ENCODE data around the gene ZNF747.
"Not testable (repeated sequence)": the region's sequence is repeated elsewhere in the genome, so short reads cannot be mapped to it uniquely, and the experiment has no call there.

ZNF747 gene

GRCh38 chr16:30557957-30558788 lies 23.5 kb upstream of the ZNF747 start, which contains the start of gene ZNF764:
Gene ZNF764, minus strand, starts transcription at chr16:30558374. Its CDS starts 192 bp downstream, at chr16:30558182.
- DNase-seq (ENCODE audit: low read depth in 1 of 2, low spot score in 1 of 2) = peak; percentile 88 to 93

GRCh38 chr16:30557707-30557956 lies 23.0 kb upstream of the ZNF747 start:
- no peak for DNase-seq (ENCODE audit: low read depth in 1 of 2, low spot score in 1 of 2)

- no peak for DNase-seq (ENCODE audit: low read depth in 1 of 2, low spot score in 1 of 2)
Measured at GRCh38 chr16:30556125-30556473, 21.4 kb upstream of the ZNF747 start.

- DNase-seq (ENCODE audit: low read depth in 1 of 2, low spot score in 1 of 2) = no peak
Measured at GRCh38 chr16:30555315-30556124, 20.9 kb upstream of the ZNF747 start.

GRCh38 chr16:30554557-30555314 lies 20.1 kb upstream of the ZNF747 start:
- no peak for DNase-seq (ENCODE audit: low read depth in 1 of 2, low spot score in 1 of 2)

- no peak for DNase-seq (ENCODE audit: low read depth in 1 of 2, low spot score in 1 of 2)
Measured at GRCh38 chr16:30553393-30553899, 18.8 kb upstream of the ZNF747 start.

- no peak for DNase-seq (ENCODE audit: low read depth in 1 of 2, low spot score in 1 of 2)
Measured at GRCh38 chr16:30552956-30553355, 18.3 kb upstream of the ZNF747 start.

GRCh38 chr16:30551781-30552180 lies 17.1 kb upstream of the ZNF747 start:
- DNase-seq (ENCODE audit: low read depth in 1 of 2, low spot score in 1 of 2) = peak; percentile 35 to 46

- DNase-seq (ENCODE audit: low read depth in 1 of 2, low spot score in 1 of 2) = no peak
Measured at GRCh38 chr16:30548416-30549253, 14.0 kb upstream of the ZNF747 start.

- DNase-seq (ENCODE audit: low read depth in 1 of 2, low spot score in 1 of 2) = no peak
Measured at GRCh38 chr16:30546115-30546514, 11.5 kb upstream of the ZNF747 start.

GRCh38 chr16:30543067-30543466 lies 8.4 kb upstream of the ZNF747 start:
- DNase-seq (ENCODE audit: low read depth in 1 of 2, low spot score in 1 of 2) = no peak

GRCh38 chr16:30541502-30542329 lies 7.1 kb upstream of the ZNF747 start:
- DNase-seq (ENCODE audit: low read depth in 1 of 2, low spot score in 1 of 2) = no peak

GRCh38 chr16:30540916-30541464 lies 6.3 kb upstream of the ZNF747 start:
- DNase-seq (ENCODE audit: low read depth in 1 of 2, low spot score in 1 of 2) = not testable (repeated sequence)

- not testable (repeated sequence) for DNase-seq (ENCODE audit: low read depth in 1 of 2, low spot score in 1 of 2)
Measured at GRCh38 chr16:30539986-30540526, 5.4 kb upstream of the ZNF747 start.

- DNase-seq (ENCODE audit: low read depth in 1 of 2, low spot score in 1 of 2) = no peak
Measured at GRCh38 chr16:30539000-30539964, 4.6 kb upstream of the ZNF747 start.

GRCh38 chr16:30536391-30537024 lies 1.9 kb upstream of the ZNF747 start:
- DNase-seq (ENCODE audit: low read depth in 1 of 2, low spot score in 1 of 2) = not testable (repeated sequence)

- peak; percentile 32 to 48 for DNase-seq (ENCODE audit: low read depth in 1 of 2, low spot score in 1 of 2)
Measured at GRCh38 chr16:30535777-30536190, 1.1 kb upstream of the ZNF747 start.

Measured in activated T-helper 1 cell treated with anti-CD3 and anti-CD28 coated beads, Interleukin-2, amount 50 U/mL, for 16 hours (primary cell).